Measurements from ENCODE around the gene MAB21L3.

DNA sequence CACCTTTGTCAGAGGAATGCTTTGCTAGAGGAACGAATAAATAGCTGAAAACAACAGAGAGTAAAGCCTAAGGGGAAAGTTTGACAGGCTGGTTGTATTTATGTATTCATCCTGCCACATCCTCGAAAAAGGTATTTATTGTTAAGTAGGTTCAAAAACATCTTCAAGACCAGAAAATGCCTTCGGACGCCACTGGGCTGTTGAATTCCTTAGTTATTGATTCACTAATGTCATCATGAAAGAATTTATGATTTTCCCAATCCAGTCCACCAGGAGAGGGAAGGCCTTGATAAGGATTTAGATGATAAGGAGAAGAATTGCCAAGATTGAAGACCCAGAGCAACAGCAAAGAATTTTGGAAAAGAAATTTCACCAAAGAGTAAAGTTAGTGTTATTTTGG, 35.2 kb upstream of the MAB21L3 start:
- TF ChIP-seq, protein P1, sequence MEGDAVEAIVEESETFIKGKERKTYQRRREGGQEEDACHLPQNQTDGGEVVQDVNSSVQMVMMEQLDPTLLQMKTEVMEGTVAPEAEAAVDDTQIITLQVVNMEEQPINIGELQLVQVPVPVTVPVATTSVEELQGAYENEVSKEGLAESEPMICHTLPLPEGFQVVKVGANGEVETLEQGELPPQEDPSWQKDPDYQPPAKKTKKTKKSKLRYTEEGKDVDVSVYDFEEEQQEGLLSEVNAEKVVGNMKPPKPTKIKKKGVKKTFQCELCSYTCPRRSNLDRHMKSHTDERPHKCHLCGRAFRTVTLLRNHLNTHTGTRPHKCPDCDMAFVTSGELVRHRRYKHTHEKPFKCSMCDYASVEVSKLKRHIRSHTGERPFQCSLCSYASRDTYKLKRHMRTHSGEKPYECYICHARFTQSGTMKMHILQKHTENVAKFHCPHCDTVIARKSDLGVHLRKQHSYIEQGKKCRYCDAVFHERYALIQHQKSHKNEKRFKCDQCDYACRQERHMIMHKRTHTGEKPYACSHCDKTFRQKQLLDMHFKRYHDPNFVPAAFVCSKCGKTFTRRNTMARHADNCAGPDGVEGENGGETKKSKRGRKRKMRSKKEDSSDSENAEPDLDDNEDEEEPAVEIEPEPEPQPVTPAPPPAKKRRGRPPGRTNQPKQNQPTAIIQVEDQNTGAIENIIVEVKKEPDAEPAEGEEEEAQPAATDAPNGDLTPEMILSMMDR (IDR thresholded peaks at IDR 0.05), result no peak
- TF ChIP-seq POLR2A (IDR thresholded peaks at IDR 0.05), result no peak

Data from uterus (tissue), 2 donors.